ENCODE measurements around the gene SEMA3D. TPM values are rescaled to one million over a fixed set of nuclear protein-coding genes. Genes with fewer than 3 reads are reported as not detected.

Gene SEMA3D
- polyA plus RNA-seq, 2 of the 4 experiments (the other 2 are of a cell fraction), result 0.04 to 0.13 TPM

GRCh38 chr7:85133006-85133405 is 53.9 kb downstream of the SEMA3D start (continued):
- TF ChIP-seq, protein P1, sequence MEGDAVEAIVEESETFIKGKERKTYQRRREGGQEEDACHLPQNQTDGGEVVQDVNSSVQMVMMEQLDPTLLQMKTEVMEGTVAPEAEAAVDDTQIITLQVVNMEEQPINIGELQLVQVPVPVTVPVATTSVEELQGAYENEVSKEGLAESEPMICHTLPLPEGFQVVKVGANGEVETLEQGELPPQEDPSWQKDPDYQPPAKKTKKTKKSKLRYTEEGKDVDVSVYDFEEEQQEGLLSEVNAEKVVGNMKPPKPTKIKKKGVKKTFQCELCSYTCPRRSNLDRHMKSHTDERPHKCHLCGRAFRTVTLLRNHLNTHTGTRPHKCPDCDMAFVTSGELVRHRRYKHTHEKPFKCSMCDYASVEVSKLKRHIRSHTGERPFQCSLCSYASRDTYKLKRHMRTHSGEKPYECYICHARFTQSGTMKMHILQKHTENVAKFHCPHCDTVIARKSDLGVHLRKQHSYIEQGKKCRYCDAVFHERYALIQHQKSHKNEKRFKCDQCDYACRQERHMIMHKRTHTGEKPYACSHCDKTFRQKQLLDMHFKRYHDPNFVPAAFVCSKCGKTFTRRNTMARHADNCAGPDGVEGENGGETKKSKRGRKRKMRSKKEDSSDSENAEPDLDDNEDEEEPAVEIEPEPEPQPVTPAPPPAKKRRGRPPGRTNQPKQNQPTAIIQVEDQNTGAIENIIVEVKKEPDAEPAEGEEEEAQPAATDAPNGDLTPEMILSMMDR (IDR thresholded peaks at IDR 0.05), result no peak
- TF ChIP-seq HEYL (CRISPR knock-in tag; IDR thresholded peaks at IDR 0.05), result no peak
- TF ChIP-seq RFX5 (IDR thresholded peaks at IDR 0.05), result no peak
- TF ChIP-seq POLR2AphosphoS2 (conservative IDR thresholded peaks at IDR 0.05; ENCODE audit: low read length), result no peak

GRCh38 chr7:85130702-85131101 is 56.2 kb downstream of the SEMA3D start:
- Histone ChIP-seq H3K4me1 (no peaks in the 10 kb centered on the region), H3K9me3 (no peaks in the 10 kb centered on the region), H3K27ac (no peak overlapping the region), H3K4me2 (no peak overlapping the region), H3K4me3 (no peak overlapping the region)
- no peak for TF ChIP-seq HMGXB4 (CRISPR knock-in tag; IDR thresholded peaks at IDR 0.05; ENCODE audit: borderline replicate concordance)
- TF ChIP-seq FOXS1 (CRISPR knock-in tag; IDR thresholded peaks at IDR 0.05), result no peak
- TF ChIP-seq RARB (CRISPR knock-in tag; IDR thresholded peaks at IDR 0.05), result no peak
- TF ChIP-seq CHD4 (IDR thresholded peaks at IDR 0.05; ENCODE audit: borderline replicate concordance), result no peak
- no peak for TF ChIP-seq USF2 (IDR thresholded peaks at IDR 0.05)
- TF ChIP-seq HDAC2 (IDR thresholded peaks at IDR 0.05), result no peak
- TF ChIP-seq RNF2 (IDR thresholded peaks at IDR 0.05; ENCODE audit: borderline replicate concordance, low read depth), result no peak
- no peak for TF ChIP-seq CBX8 (IDR thresholded peaks at IDR 0.05)
- no peak for TF ChIP-seq ATOH8 (CRISPR knock-in tag; IDR thresholded peaks at IDR 0.05; ENCODE audit: low read depth)
- TF ChIP-seq HOXB5 (CRISPR knock-in tag; IDR thresholded peaks at IDR 0.05), result no peak
- TF ChIP-seq ELK1 (IDR thresholded peaks at IDR 0.05; ENCODE audit: low read depth, low read length), result no peak
- TF ChIP-seq TP53 (CRISPR knock-in tag; IDR thresholded peaks at IDR 0.05), result no peak
- no peak for TF ChIP-seq HOXA7 (CRISPR knock-in tag; IDR thresholded peaks at IDR 0.05)
- TF ChIP-seq HOXB13 (CRISPR knock-in tag; IDR thresholded peaks at IDR 0.05; ENCODE audit: low read depth), result no peak
- CTCF ChIA-PET, result no interaction called here
- WGBS (ENCODE audit: missing lambda C conversion rate), result 75% methylated on average over 4 of the region's 4 CpGs
- FAIRE-seq (no peak), ATAC-seq (no peak), DNase-seq (ENCODE audit: low read depth in 1 of 2, low spot score in 1 of 2) (no peak)
- POLR2A ChIA-PET, result no interaction called here

DNA sequence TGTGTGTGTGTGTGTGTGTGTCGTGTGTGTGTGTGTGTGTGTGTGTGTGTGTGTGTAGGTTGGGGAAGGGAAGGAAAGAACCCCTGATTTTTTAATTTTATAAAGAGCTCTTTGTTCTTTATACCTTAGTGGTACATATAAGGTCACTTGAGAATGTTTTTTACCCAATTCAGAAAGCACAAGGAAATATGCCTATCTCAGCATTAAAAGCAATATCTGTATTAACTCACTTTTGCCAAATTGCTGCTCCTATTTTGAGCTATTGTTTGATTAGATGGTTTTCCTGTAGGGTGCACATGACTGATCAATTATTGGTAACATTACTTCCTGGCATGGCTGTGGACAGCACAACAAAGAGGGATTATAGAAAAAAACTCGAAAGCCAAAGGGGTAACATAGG is 60.5 kb downstream of the SEMA3D start:
- Histone ChIP-seq H3K4me2 (no peak overlapping the region), H3K4me1 (no peaks in the 10 kb centered on the region), H3K27ac (no peak overlapping the region), H3K9me3 (no peaks in the 10 kb centered on the region), H3K4me3 (no peak overlapping the region)
- no peak for DNase-seq (ENCODE audit: low read depth in 1 of 2, low spot score in 1 of 2)
- TF ChIP-seq MAFK (IDR thresholded peaks at IDR 0.05; ENCODE audit: partially characterized antibody) (peak; percentile 81), TP53 (CRISPR knock-in tag; IDR thresholded peaks at IDR 0.05) (no peak)
- 13% methylated on average over 2 of the region's 2 CpGs for WGBS (ENCODE audit: missing lambda C conversion rate)
- ChIA-PET CTCF (interaction anchor here (0.6 to 1.6 kb wide), 3 partner anchors 9 to 111 kb away, joined by 3 to 5 read pairs (median 3); no protein-coding TSS in a partner anchor), POLR2A (no interaction called here)
- FAIRE-seq, result no peak
- ATAC-seq, result no peak
